Activated naive CD8-positive, alpha-beta T cell treated with anti-CD3 and anti-CD28 coated beads for 36 hours (primary cell): ENCODE data around the gene ETS1. TPM values are rescaled to one million over a fixed set of nuclear protein-coding genes. Genes with fewer than 3 reads are reported as not detected.
A peak's percentile ranks its signal among the peaks of the same experiment; 100 is the strongest.

Experiments used
- DNase-seq: peaks from one replicate; pipeline ENCODE4 v3.0.0; 2021
- H3K27ac Mint-ChIP-seq: one replicate; pipeline ENCODE4 v1.8.0; 2022; ENCODE audit warnings: mild to moderate bottlenecking, moderate library complexity, mixed read lengths
- H3K27me3 Mint-ChIP-seq: one replicate; pipeline ENCODE4 v1.8.0; 2022; ENCODE audit warnings: mild to moderate bottlenecking, mixed read lengths
- H3K36me3 Mint-ChIP-seq: one replicate; pipeline ENCODE4 v1.8.0; 2021; ENCODE audit warnings: mild to moderate bottlenecking, mixed read lengths
- H3K4me1 Mint-ChIP-seq: one replicate; pipeline ENCODE4 v1.8.0; 2021; ENCODE audit warnings: mixed read lengths
- H3K4me3 Mint-ChIP-seq: one replicate; pipeline ENCODE4 v1.8.0; 2022; ENCODE audit warnings: mild to moderate bottlenecking, moderate library complexity, mixed read lengths
- H3K9me3 Mint-ChIP-seq: one replicate; pipeline ENCODE4 v1.8.0; 2022; ENCODE audit warnings: mixed read lengths
- total RNA-seq, 2 experiments: library from RNA; stranded (reverse); gene quantifications; one replicate each; pipeline ENCODE4 v1.2.3, GENCODE V29; 2021

The ETS1 gene
- total RNA-seq, 2 experiments from 2014 or later, result 426 to 430 TPM

- Mint-ChIP-seq H3K27ac (no peak overlapping the region), H3K9me3 (peaks cover 3% of the 10 kb centered on the region), H3K4me1 (peaks cover 24% of the 10 kb centered on the region), H3K27me3 (no peaks in the 10 kb centered on the region), H3K4me3 (no peak overlapping the region), H3K36me3 (no peaks in the 10 kb centered on the region)
- DNase-seq, result no peak
These were observed 5.1 kb upstream of the ETS1 start for GRCh38 chr11:128592454-128592853.

DNA sequence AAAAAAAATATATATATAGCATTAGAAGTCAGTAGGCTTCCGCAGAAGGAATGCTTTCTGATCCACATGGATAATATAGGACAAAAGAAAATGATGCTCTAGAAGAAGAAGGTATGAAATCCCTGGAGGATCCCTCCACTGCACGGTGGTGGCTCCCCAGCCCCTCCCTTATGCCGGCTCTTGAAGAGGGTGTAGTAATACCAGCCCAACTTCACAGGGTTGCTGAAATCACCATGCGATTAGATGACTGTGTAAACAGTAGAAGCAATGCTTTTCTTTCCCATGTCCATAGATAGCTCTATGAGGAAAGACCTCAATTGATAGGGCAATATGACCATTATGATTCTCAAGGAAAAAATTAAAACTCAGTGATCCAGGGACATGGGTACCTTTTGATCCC is 3.2 kb upstream of the ETS1 start:
- H3K36me3 Mint-ChIP-seq, result no peaks in the 10 kb centered on the region
- H3K4me3 Mint-ChIP-seq, result no peak overlapping the region
- no peak overlapping the region for H3K27ac Mint-ChIP-seq
- no peak for DNase-seq
- peaks cover 16% of the 10 kb centered on the region for H3K4me1 Mint-ChIP-seq
- no peaks in the 10 kb centered on the region for H3K27me3 Mint-ChIP-seq
- H3K9me3 Mint-ChIP-seq, result peaks cover 3% of the 10 kb centered on the region

GRCh38 chr11:128589998-128590397 is 2.6 kb upstream of the ETS1 start:
- Mint-ChIP-seq H3K4me3 (no peak overlapping the region), H3K4me1 (peaks cover 14% of the 10 kb centered on the region), H3K27me3 (no peaks in the 10 kb centered on the region), H3K36me3 (no peaks in the 10 kb centered on the region), H3K27ac (no peak overlapping the region), H3K9me3 (peaks cover 3% of the 10 kb centered on the region)
- DNase-seq, result no peak

- Mint-ChIP-seq H3K27me3 (no peaks in the 10 kb centered on the region), H3K36me3 (peaks cover 2% of the 10 kb centered on the region), H3K4me3 (no peak overlapping the region), H3K9me3 (peaks cover 3% of the 10 kb centered on the region), H3K27ac (no peak overlapping the region), H3K4me1 (peaks cover 18% of the 10 kb centered on the region)
- no peak for DNase-seq
These were observed 735 bp upstream of the ETS1 start for GRCh38 chr11:128588093-128588492.

DNA sequence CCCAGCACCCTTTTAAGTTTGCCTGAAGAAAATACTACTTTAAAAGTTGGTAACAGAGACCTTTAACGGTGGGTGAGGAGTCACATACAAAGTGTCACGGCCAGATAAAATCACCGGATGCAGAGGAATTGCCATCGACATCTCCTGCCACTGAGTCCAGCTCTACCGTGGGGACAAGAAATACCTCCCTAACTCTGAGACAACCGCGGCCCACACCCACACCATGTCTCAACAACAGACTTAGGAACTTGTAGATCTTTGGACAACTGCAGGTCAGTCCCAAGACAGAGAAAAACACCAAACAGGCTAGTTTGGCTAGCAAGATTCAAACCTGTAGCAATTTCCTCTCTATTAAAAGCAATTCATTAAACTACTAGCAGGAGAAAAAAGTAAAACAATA is 669 bp downstream of the ETS1 start:
- Mint-ChIP-seq H3K27ac (no peak overlapping the region), H3K9me3 (peaks cover 3% of the 10 kb centered on the region), H3K4me1 (peaks cover 30% of the 10 kb centered on the region), H3K27me3 (no peaks in the 10 kb centered on the region), H3K4me3 (no peak overlapping the region), H3K36me3 (peaks cover 2% of the 10 kb centered on the region)
- no peak for DNase-seq

DNA sequence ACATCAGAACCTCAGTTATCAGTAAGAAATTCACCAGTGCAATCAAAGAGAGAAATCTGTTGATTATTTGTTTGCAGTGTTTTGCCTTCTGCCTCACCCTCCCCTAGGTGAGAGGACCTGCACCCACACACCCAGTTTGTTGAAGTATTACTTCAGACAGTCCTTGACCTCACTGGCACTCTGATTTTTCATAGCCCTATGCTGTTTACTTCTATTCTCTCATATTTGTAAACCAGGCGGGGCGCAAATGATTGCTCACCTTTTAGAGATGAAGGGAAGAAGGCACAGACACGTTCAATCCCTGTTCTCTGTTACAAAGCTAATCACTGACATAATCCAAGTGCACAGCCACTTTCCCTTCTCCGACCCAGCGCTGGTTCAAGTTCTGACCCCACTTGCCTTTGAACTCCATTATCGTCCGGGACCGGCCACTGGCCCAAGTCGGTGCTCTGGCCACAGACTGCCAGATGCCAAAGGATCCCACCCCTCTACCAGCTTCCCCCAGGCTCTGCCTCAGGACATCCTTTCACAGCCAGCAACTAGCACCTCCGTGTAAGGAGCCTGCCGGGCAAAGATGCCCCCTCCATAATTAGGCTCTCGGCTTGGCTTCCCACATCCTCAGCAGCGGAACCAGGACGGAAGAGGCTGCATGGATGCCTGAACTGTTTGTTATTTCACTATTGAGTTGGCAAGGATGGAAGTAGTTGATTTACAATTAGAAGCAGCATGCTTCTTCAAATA is 1.7 kb downstream of the ETS1 start:
- Mint-ChIP-seq H3K36me3 (peaks cover 2% of the 10 kb centered on the region), H3K4me1 (peaks cover 37% of the 10 kb centered on the region), H3K9me3 (peaks cover 3% of the 10 kb centered on the region), H3K27ac (no peak overlapping the region), H3K27me3 (no peaks in the 10 kb centered on the region), H3K4me3 (no peak overlapping the region)
- no peak for DNase-seq

- Mint-ChIP-seq H3K4me3 (no peak overlapping the region), H3K27ac (peak overlapping the region; percentile 6), H3K9me3 (no peaks in the 10 kb centered on the region), H3K4me1 (peaks cover 51% of the 10 kb centered on the region), H3K36me3 (peaks cover 2% of the 10 kb centered on the region), H3K27me3 (no peaks in the 10 kb centered on the region)
- no peak for DNase-seq
These were observed 3.1 kb downstream of the ETS1 start for GRCh38 chr11:128584253-128584652.

GRCh38 chr11:128582496-128583366 is 4.6 kb downstream of the ETS1 start:
- no peak for DNase-seq
- no peaks in the 10 kb centered on the region for H3K27me3 Mint-ChIP-seq

DNA sequence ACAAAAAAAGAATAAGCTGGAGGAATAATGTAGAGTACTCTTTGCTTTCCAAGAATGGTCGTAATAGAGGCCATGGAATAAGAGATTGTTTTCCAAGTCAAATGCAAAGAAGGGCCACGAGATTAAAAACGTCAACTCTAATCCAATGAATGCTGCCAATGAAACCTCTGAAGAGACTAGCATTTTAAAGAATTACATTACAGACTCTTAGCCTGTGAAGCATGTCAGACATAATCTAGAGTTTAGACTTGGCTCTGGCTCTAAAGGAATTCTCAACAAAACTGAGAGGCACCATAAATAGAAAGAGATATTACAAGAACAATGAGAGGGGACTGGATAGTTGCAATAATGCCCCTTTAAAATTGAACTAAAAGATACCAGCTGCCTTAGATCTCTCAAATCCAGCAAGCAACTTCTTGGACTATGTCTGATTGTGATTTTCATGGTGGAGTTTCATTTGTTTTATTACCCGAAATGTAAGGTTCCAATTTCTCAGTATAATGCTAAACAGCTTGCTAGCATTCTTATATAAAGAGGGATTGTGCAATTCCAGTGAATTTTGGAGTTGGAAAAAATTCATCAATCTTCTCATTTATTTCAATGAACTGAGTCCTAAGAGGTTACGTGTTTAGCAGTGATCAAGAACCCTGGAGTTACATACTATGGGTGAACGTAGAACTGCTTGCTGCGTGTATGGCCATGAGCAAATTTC is 5.6 kb downstream of the ETS1 start:
- Mint-ChIP-seq H3K27me3 (no peaks in the 10 kb centered on the region), H3K4me3 (no peak overlapping the region), H3K4me1 (peaks cover 55% of the 10 kb centered on the region), H3K9me3 (no peaks in the 10 kb centered on the region), H3K27ac (peak overlapping the region; percentile 94), H3K36me3 (peaks cover 2% of the 10 kb centered on the region)
- DNase-seq, result no peak

More at GRCh38 chr11:128582496-128583366, 4.6 kb downstream of the ETS1 start:
- H3K36me3 Mint-ChIP-seq, result peaks cover 2% of the 10 kb centered on the region
- peak overlapping the region; percentile 80 for H3K27ac Mint-ChIP-seq
- no peaks in the 10 kb centered on the region for H3K9me3 Mint-ChIP-seq
- peak overlapping the region; percentile 70 for H3K4me3 Mint-ChIP-seq
- peaks cover 51% of the 10 kb centered on the region for H3K4me1 Mint-ChIP-seq

DNA sequence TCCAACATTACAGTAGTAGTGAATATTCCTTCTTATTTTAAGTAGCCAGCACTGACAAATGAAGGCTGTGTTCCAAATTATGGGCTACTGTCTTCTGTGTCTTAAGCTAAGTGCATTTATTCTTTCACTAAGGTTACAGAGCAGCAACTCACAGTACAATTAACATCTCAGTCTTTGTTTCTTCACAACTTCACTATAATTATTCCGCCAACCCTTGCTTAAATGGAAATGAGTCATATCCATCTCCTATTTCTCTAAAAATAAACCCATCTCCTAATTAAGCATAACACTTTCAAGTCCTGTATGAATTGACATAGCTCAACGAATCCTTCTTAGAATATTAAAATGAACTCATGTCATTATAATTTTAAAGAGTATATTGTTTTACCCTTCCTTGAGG is 6.7 kb downstream of the ETS1 start:
- peaks cover 2% of the 10 kb centered on the region for H3K36me3 Mint-ChIP-seq
- H3K9me3 Mint-ChIP-seq, result no peaks in the 10 kb centered on the region
- DNase-seq, result no peak
- peak overlapping the region; percentile 71 for H3K4me3 Mint-ChIP-seq
- H3K27me3 Mint-ChIP-seq, result no peaks in the 10 kb centered on the region
- peaks cover 63% of the 10 kb centered on the region for H3K4me1 Mint-ChIP-seq
- H3K27ac Mint-ChIP-seq, result peak overlapping the region; percentile 94

DNA sequence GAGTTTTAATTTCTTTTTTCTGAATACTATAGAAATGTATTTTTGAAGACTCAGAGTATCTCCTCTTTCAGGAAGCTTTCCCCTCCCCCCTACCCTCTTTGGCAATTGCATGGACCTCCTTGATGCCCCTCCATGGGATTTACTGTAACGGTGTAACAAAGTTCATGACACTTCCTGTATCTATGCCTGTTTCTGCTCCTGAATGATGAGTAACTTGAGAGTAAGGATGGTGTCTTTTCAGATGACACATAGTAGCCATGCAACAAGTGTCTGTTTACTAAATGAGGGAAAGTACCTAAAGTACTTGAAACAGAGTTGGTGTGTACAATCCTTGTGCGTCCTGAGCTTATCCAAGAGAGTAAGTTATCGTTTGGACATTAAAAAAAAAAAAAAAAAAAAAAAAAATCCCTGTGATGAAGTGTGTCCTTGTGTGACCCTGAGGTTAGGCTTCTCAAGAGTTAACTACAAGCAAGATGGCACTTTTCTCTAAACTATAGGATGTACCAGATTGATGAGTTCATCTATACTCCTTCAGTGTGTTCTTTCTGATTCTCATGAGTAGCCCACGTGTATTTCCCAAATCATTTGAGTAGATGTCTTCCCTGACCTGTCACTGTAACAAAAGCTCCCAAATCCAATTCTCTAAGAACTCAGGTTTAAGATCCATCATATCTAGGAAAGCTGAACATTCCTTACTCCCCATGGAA is 7.4 kb downstream of the ETS1 start:
- peak overlapping the region; percentile 71 for H3K4me3 Mint-ChIP-seq
- H3K4me1 Mint-ChIP-seq, result peaks cover 69% of the 10 kb centered on the region

DNA sequence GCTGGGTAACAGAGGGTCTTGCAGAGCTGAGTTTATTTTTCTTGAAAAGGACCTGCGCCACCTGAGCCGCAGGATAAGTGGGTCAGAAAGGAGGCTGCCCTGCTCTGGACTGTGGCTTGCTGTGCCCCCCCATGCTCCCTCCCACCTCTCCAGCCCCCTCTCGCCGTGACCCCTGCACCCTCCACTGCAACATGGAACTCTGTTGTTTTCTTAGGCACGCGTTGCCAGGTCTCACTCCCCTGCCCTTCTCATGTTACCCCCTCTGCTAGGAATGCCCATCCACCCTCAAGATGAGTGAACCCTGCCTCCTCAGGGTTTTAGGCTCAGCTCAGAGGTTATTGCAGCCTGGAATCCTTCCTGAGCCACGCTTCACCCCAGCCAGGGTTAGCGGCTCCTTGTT is 10.8 kb downstream of the ETS1 start:
- Mint-ChIP-seq H3K27ac (no peak overlapping the region), H3K4me3 (no peak overlapping the region), H3K36me3 (no peaks in the 10 kb centered on the region), H3K4me1 (peaks cover 57% of the 10 kb centered on the region), H3K9me3 (peaks cover 1% of the 10 kb centered on the region), H3K27me3 (no peaks in the 10 kb centered on the region)
- no peak for DNase-seq

More for the DNA sequence above, 7.4 kb downstream of the ETS1 start:
- peaks cover 2% of the 10 kb centered on the region for H3K36me3 Mint-ChIP-seq
- peak overlapping the region; percentile 94 for H3K27ac Mint-ChIP-seq
- no peaks in the 10 kb centered on the region for H3K9me3 Mint-ChIP-seq
- H3K27me3 Mint-ChIP-seq, result no peaks in the 10 kb centered on the region
- no peak for DNase-seq

- Mint-ChIP-seq H3K9me3 (peaks cover 1% of the 10 kb centered on the region), H3K27ac (peak overlapping the region; percentile 15), H3K4me1 (peaks cover 51% of the 10 kb centered on the region), H3K36me3 (no peaks in the 10 kb centered on the region), H3K4me3 (no peak overlapping the region), H3K27me3 (no peaks in the 10 kb centered on the region)
- no peak for DNase-seq
These were observed 11.4 kb downstream of the ETS1 start for GRCh38 chr11:128575961-128576350.

DNA sequence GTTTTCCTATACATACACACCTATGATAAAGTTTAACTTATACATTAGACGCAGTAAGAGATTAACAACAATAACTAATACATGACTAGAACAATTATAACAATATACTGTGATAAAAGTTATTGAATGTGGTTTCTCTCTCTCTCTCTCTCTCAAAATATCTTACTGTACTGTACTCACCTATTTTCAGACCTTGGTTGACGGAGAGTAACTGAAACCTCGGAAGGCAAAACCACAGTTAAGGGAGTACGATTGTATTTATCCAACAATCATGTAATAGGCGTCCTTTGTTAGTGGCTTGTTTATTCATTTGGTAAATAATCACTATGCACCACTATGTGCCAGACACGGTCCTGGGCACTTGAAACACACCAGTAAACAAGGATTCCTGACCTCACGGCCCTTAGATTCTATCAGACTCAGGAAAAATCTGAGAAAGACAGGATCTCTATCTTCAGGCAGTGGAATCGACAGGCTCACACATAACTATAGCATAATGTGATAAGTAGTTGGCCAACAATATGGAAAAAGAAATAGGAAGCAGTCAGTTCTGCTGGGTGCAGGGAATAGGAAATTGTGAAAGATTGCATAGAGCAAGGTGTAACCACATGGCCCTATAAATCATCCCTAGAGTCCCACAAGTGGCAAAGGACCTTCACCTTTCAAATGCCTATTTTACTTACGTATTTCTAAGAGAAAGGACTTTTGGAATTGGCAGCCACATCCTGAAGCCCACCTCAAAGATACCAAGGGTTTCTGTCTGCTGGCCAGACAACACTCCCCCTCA is 12.0 kb downstream of the ETS1 start:
- no peak overlapping the region for H3K4me3 Mint-ChIP-seq
- no peaks in the 10 kb centered on the region for H3K36me3 Mint-ChIP-seq
- peak overlapping the region; percentile 15 for H3K27ac Mint-ChIP-seq
- no peak for DNase-seq
- H3K4me1 Mint-ChIP-seq, result peaks cover 45% of the 10 kb centered on the region
- peaks cover 1% of the 10 kb centered on the region for H3K9me3 Mint-ChIP-seq
- H3K27me3 Mint-ChIP-seq, result no peaks in the 10 kb centered on the region
